Cardiac septum (tissue), 1 donor: ENCODE results near the gene TAPT1. TPM values are rescaled to one million over a fixed set of nuclear protein-coding genes. Genes with fewer than 3 reads are reported as not detected.

Experiments used
- DNase-seq: peaks from one replicate; pipeline ENCODE4 v3.0.0-alpha.2; 2020; ENCODE audit warnings: low spot score
- intact Hi-C: fragments of 100-400 bp; cut with DNase I; formaldehyde crosslinking; loops from one replicate; pipeline ENCODE4 v1.14.0; 2022
- total RNA-seq: library from RNA; stranded (reverse); fragmentation: NEBNext Ultra II Directional; extraction: Animal tissue kit (Norgen Biotek cat#: 25700); gene quantifications from one replicate; pipeline ENCODE4 v1.2.1, GENCODE V29; 2021
- donor health status: DM: no; HTN: no; CAD: no.

The TAPT1 gene
- total RNA-seq, 1 donor from 2014 or later: 44.8 TPM

DNA sequence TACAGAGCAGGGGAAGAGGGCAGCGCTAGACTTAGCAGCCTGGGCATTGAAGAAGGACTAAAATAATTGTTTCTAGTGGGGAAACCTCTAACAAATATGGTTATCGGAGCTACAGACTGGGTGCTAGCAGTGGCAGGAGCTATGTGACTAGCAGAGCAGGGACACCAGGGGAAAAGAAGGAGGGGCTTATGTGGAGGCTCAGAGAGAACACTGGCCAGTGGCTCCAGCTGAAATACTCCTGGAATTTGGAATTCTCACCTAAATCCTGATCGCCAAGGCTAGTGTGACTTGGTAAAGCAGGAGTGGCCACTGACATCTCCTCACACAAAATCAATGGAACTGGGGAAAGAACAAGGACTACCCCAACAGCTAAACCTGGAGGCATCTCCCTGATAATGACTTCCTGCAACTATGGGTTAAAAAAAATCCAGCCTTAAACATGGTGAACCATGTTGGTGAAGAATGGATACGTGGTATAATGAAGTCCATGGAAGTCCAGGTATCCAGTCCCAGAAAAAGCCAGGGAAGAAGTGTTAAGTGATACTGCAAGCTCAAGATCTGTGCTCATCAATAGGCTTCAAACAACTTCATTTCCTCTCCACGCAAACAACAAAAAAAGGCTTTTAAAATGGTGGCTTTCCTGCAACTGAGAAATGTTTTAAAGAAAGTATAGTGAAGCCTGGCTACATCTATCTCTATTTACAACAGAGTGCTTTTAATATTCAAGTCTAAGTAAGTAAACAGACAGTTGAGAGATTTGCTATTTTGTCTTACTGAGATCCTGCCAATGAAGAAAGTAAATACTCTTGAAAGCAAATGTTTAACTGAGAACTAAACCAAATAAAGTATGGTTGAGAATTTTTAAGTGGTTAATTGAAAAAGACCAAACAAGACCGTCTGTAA, 1.8 kb downstream of the TAPT1 start:
- intact Hi-C loops: loop anchor here (10.0 kb wide), 2 partner anchors 570 to 1210 kb away; partner anchors contain the start of gene FBXL5
- DNase-seq: no peak

DNA sequence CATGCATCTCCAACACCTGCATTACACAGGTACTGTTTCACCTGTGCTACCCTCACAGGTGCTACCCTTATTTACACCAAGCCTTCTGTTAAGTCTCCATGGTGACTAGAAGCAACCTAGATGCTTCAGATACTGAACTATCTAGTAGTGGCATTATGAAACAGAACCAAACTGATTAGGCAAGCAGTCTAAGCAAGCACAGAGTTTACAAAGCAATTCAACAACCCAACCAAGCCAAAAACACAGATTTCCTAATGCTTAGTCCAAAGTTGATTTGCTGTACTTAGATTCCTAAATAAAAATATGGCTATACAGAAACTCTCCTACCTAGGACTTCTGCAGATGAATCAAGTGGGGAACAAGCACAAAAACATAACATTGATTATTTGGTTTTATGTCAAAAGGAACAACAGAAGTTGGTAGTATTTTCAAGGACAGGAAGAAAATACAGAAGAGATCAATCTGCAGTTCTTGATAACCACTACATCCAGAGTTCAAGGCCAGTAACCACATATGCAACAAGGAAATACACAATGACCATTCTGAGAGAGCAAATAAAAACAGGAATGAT, 3.2 kb downstream of the TAPT1 start:
- no peak for DNase-seq
- intact Hi-C loops: loop anchor here (10.0 kb wide), 2 partner anchors 568 to 1208 kb away; partner anchors contain the start of gene FBXL5

DNA sequence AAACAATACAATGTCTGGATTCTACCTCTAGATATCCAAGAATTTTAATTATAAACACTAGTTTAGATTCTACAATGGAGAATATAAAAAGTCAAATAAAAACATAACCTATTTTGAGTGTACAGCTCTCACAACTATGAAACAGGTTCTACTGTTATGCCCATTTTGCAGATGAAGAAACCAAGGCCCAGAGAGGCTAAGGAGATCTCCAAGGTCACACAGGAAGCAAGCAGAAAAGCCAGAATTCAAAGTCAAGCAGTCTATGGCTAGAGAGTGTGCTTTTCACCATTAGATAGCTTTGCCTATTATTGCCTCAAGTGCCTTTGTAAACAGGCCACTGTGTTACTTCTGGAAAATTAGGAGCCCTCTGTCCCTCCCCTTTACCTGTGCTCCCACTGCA, 7.3 kb downstream of the TAPT1 start:
- intact Hi-C loops: no loop called here
- no peak for DNase-seq

DNA sequence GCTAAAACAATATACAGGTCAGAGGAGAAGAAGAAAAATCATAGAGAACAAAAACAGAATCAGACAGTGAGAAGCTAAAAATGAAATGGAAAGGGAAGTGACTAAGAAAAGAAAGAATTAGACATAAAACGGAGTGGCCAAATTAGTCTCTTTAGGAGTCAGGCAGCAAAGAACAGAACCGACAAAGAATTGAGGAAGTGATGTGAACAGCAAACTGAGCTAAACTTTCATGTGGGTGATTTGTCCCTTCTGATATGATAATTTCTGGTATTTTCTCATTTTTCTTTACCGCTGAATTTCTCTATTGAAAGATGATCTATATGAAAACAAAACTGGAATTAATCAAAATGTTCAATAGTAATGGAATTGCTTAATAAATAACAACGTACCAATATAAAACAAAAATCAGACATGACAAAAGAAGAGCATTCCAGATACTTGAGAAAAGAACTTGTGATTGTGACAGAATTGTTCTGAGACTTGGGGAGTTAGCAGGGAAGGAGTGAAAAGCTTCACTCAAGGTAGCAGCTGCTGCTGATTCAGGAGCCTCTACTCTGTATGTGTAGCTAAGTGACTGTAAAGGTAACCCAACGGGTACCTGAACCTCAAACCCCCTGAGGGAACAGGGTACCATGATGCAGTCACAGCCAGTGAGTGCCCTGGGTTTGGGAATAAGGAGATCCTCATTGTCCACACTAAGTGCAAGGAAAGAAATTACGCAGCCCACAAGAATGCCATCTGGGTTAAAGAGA, 8.8 kb downstream of the TAPT1 start:
- no peak for DNase-seq

DNA sequence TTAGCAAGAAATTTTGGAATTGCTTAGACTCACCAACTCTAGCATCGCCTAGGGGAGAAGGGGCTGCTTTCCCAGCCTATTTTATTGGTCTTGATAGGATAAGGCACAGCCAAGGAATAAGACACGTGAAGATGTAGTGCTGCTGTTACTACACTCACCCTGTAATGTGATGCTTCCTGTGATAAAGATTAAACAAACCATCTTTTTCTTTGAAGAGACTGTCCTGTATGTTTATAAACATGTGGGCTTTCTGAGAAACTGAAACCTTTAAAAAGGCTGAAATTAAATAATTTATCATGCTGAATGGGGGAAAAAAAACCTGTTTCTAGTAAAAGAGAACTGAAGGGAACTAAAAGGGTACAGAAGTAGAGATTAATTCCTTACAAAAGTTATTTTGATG, 13.2 kb downstream of the TAPT1 start:
- intact Hi-C loops: no loop called here

More for the DNA sequence above, 8.8 kb downstream of the TAPT1 start:
- intact Hi-C loops: no loop called here

DNA sequence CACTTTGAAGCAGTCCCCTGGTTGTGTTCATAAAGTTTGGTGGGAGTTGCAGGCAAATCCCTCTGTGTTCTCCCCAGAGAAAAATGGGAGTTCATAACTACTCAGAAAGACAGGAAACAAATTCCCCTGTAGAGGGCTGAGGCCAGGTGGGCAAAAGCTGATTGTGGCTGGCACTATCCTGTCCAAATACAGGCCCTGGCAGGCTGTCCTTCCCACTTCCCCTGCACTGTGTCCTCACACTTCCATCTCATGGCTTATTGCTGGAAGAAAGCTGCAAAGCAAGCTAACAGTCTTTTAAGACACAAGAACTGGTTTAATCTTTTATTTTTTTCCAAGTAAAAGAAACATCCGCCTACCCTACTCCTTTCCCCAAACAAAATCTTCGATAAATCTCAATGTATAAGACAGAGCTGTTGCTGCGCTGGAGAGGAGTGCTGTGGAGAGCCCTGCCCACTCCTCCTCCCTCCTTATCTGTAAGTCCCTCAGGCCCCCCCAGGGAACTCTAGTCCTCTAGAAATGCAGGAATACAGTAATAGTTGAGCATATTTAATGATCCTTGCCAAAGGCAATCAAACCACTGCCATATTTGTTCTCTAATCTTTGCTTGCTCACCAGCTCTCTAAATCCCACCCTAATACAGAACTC, 14.0 kb downstream of the TAPT1 start:
- intact Hi-C loops: no loop called here
- DNase-seq: no peak

More for the DNA sequence above, 13.2 kb downstream of the TAPT1 start:
- DNase-seq: no peak

DNA sequence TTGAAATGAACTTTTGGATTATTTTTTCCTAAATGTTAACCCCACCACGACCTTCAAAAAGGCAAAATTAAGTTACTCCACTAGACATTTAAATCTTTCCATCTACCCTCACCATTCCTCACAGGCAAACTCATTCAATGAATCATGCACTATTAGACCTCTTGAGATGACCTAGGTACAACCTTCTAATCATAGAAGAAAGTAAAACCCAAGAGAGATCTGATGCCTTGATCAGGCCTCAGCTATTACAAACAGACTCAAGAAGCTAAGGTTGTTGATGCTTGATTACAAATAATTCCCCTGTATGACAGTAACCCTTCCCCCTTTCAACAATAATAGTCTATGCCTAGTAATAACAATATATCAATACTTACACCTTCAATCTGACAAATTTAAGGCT, 18.9 kb downstream of the TAPT1 start:
- DNase-seq: no peak
- intact Hi-C loops: no loop called here

DNA sequence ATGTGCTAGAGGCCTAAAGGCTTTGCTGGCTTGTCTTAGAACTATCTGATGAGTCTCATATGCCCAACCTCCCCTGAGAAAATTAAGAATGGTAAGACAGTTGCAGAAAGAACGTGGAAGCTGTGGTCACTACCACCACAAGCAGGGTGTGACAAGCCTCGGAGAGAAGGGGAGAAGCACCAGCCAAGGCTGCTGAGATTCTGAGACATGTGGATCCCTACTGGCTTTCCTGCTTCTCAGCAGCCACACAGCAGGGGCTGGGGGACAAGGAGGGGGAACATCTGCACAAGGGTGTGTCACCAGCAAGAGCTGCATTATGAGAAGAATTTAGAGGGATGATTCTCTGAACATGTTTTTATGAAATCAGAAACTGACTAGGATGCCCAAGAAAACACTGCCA, 19.4 kb downstream of the TAPT1 start:
- DNase-seq: no peak
- intact Hi-C loops: no loop called here

DNA sequence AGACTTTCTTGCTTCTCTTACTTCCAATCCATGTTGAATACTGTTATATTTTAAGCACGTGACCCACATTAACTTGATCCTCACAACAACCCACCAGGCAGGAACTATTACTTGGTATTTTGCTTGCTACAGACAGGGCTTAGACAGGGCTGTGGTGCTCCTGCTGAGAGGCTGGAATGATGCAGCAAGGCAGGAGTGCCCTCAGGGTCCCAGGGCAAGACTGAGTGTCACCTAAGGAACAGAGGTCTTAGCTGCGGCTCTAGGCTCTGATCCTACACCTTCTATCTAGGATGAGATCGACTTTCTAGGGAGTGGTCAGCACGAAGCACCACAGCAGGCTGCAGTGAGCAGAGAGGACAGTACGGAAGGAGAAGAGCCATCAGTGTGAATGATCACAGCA, 20.0 kb downstream of the TAPT1 start:
- intact Hi-C loops: no loop called here
- DNase-seq: no peak

DNA sequence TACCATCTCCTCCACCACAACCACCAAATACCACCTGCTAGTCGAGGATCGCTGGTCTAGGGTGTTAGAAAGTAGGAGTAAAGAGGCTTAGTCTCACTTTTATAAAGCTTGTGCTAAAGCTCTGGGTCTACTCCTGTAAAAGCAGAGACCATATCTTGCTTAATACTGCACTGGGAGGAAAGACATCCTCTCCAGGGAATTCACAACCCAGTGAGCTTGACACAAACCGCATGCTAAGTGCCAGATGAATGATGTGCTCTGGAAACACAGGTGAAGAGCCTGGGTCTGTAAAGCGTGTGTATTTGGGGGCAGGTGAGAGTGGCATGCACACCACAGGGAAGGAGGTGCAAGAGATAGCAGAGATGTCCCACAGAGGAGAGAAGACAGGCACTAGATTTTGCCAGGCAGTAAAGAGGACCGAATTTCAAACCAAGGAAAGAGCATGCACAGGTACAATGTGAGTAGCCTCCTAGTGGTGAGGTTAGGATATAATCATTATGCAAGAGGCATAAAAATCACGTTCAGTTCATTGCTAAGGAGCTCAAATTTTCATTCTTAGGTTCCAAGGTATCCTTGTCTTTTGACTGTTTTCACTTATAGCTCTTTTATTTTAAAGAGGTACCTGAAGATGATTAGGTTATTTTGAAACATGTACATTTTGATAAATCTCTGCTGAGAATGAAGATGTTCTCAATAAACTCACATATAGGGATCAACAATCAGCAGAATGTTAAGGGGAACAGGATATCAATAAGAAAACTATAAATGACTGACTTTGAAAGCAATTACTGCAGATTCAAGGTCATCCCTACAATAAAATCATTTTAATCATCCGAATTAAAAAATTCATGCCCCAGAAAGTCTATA, 20.7 kb downstream of the TAPT1 start:
- DNase-seq: no peak
- intact Hi-C loops: no loop called here

DNA sequence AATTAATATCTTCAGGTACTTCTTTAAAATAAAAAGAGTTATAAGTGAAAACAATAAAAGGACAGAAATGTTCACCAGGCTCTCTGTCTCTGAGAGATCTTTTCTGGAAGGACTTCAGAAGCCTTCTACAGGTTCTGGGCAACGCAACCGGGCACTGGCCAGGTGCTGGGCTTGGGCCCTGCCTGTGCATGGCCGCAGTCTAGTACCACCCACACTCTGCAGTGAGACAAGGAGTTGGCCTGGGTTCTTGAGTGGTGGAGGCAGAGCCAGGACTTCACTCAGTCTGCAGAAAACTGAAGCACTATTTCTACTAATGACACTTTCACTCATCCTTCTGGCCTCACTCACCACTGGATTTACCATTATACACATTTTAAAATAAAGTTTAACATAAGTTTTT, 21.8 kb downstream of the TAPT1 start:
- intact Hi-C loops: no loop called here
- no peak for DNase-seq

DNA sequence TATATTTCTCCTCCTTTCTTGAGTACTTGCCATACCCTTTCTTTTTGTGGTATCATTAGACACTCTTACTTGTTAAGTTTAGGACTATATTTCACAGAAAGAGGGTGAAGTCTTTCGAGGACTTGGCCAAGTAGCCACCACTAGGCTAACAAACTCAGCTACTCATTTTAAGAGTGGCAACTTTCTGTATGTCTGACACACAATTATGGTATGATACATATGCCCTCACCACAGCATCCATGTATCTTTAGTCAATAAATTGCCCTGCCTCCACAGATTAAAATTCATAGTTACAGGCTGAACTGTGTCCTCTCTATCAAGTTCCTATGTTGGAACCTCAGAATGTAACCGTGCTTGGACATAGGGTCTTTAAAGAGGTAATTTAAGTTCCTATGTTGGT, 23.2 kb downstream of the TAPT1 start:
- intact Hi-C loops: no loop called here
- no peak for DNase-seq

DNA sequence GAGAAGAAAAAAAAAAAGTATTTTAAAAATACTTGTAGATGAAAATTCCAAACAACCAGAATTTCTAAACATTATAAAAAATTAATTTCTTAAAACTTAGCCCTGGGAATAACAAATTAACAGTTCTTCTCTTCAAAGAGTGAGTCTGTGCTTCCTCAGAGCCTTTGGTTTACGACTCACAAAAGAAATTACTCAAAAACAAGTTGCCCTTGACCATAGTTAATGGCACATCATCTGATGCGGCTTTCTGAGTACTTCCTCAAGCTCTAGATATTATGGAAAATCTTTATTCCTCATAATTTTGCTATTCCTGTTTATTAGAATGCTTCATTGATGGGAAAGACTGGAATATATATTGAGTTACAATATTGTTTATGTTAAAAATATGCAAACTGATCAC, 23.7 kb downstream of the TAPT1 start:
- no peak for DNase-seq
- intact Hi-C loops: no loop called here

DNA sequence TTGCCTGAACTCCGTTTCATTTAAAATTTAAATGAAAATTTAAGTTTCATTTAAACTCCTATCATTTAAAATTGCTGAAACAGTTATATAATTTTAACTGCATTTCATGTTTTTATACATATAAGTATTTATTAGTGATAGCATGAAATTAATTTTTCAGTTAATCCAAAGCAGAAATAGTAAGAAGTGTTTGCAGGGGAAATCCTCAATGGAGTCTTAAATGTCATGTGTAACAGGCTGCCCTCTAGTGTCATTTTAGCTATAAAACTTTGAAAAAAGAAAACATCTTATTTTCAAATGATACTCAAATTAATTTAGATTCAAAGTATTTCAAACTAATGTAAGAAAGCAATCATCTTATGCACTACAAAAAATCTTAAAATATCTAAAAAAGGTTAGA, 27.2 kb downstream of the TAPT1 start:
- no peak for DNase-seq
- intact Hi-C loops: loop anchor here (1.0 to 5.0 kb wide), 2 partner anchors 68 to 173 kb away; no protein-coding TSS in a partner anchor

DNA sequence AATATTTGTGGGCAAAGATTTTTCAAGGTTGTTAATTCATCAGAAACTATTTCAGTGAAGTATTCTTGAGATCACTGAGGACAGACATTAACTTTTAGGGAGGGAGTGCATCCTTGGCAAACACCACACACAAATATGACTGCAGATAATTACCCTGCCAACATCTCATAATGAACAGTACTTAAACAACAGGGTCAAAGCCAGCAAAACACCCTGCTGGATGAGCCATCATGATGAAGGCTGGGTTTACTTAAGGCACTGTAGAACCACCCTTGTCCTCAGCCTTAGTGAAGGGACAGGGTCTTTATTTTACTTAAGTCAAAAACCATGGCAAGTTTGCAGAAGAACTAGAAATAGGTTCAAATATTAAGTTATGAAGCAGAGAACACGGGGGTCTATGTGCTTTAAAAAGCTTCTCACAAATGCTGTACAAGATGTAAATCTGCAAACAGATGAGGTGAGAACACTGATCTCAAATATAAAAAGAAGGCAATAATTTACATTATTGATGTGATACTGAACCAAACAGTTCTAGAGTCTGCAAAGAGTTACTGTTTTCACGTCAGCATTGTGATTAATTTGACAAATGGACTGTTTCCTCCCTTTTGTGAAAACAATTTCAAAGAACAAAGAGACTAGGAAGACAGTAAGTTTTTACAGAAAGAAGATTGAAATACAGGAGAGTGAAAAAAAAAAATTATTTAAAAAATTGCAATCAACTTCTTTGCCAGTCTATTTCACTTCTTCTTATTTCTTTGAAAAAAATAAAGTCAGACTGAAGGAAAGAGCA, 28.2 kb downstream of the TAPT1 start:
- no peak for DNase-seq
- intact Hi-C loops: loop anchor here (2.0 to 5.0 kb wide), 2 partner anchors 29 to 69 kb away; partner anchors contain the start of gene TAPT1

DNA sequence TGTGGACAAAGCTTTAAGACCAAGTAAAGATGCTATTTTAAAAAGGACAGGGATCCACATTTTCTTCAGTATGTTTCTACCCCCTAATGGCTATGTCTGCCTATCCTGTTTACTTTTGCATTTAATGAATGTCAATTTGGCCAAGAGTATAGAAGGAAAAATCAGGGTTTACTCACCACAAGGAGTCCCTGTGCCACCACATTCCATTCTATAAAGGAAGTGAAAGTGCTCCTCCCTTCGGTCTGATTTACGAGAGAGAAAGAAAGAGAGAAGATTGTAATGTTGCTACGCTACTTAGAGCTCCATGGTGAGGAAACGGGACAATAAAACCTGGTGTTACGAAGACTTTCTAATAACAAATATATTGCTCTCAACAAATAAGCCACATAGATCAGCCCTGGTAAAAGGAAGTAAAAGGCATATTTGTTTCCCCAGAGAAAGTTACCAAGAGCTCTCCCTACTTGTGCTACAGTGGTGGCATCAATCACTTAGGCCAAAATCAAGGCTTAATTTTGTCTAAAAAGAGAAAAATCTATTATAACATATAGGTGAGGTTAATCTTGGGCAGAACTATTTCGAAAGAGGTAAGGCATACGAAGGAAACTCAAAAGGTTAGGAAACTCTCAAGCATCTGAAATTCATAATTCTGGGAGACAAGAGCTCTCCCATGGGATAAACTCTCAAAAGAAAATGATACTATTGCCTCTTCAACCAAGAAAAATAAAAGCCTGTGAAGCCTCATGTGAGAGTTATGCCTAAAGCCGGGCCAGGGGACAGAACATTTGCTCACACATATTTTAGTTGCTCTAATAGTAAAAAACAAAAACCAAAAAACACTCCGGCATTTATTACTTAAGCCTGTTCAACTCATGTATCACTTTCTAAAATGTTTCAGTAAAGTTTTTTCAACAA, 29.5 kb downstream of the TAPT1 start:
- intact Hi-C loops: loop anchor here (2.0 to 5.0 kb wide), 2 partner anchors 30 to 71 kb away; partner anchors contain the start of gene TAPT1
- no peak for DNase-seq

DNA sequence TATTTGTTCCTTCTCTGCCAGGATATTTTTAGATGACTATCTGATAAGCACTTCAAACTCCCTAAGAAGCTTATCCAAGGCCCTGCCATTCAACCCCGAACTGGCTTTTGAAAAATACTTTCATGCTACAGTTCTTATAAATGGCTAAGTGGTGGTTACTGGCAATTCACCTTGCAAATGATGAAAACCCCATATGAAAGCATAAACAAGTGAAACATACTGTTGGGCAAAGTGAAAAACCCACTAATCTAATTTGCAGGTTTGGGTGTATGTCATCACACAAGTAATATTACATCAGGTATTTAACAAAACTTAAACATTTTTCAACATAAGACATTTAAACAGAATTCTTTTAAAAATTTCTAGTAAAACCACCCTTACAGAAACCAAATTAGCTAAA, 31.1 kb downstream of the TAPT1 start:
- intact Hi-C loops: loop anchor here (5.0 kb wide), 1 partner anchor 72 kb away; no protein-coding TSS in a partner anchor
- DNase-seq: no peak
